ENCODE measurements around the gene GRM2.

Gene GRM2

GRCh38 chr3:51706021-51706485 is 815 bp upstream of the GRM2 start:
- DNase-seq (ENCODE audit: low read depth), result no peak

GRCh38 chr3:51708216-51708845 is 1.5 kb downstream of the GRM2 start:
- no peak for DNase-seq (ENCODE audit: low read depth)

GRCh38 chr3:51709004-51709420 is 2.1 kb downstream of the GRM2 start:
- DNase-seq (ENCODE audit: low read depth), result no peak

GRCh38 chr3:51709675-51710074 is 2.8 kb downstream of the GRM2 start:
- no peak for DNase-seq (ENCODE audit: low read depth)

GRCh38 chr3:51710631-51711351 is 3.9 kb downstream of the GRM2 start:
- DNase-seq (ENCODE audit: low read depth), result no peak

GRCh38 chr3:51711352-51712037 is 4.6 kb downstream of the GRM2 start:
- no peak for DNase-seq (ENCODE audit: low read depth)

- no peak for DNase-seq (ENCODE audit: low read depth)
Measured at GRCh38 chr3:51712038-51712420, 5.2 kb downstream of the GRM2 start.

GRCh38 chr3:51712511-51712931 is 5.7 kb downstream of the GRM2 start:
- DNase-seq (ENCODE audit: low read depth), result no peak

- DNase-seq (ENCODE audit: low read depth), result no peak
Measured at GRCh38 chr3:51712963-51713362, 6.1 kb downstream of the GRM2 start.

- DNase-seq (ENCODE audit: low read depth), result no peak
Measured at GRCh38 chr3:51715231-51715976, 8.5 kb downstream of the GRM2 start.

- no peak for DNase-seq (ENCODE audit: low read depth)
Measured at GRCh38 chr3:51715977-51716294, 9.1 kb downstream of the GRM2 start.

GRCh38 chr3:51716805-51717204 is 9.9 kb downstream of the GRM2 start:
- DNase-seq (ENCODE audit: low read depth), result no peak

- no peak for DNase-seq (ENCODE audit: low read depth)
Measured at GRCh38 chr3:51717446-51717845, 10.6 kb downstream of the GRM2 start.

GRCh38 chr3:51717947-51718346 is 11.1 kb downstream of the GRM2 start:
- DNase-seq (ENCODE audit: low read depth), result no peak

GRCh38 chr3:51718547-51719409 is 11.9 kb downstream of the GRM2 start:
- DNase-seq (ENCODE audit: low read depth), result no peak

GRCh38 chr3:51719410-51720025 is 12.7 kb downstream of the GRM2 start:
- DNase-seq (ENCODE audit: low read depth), result no peak

- no peak for DNase-seq (ENCODE audit: low read depth)
Measured at GRCh38 chr3:51720292-51721061, 13.6 kb downstream of the GRM2 start.

- no peak for DNase-seq (ENCODE audit: low read depth)
Measured at GRCh38 chr3:51721062-51721745, 14.3 kb downstream of the GRM2 start.

- DNase-seq (ENCODE audit: low read depth), result no peak
Measured at GRCh38 chr3:51722362-51722761, 15.5 kb downstream of the GRM2 start.

GRCh38 chr3:51727500-51727899 is 20.6 kb downstream of the GRM2 start:
- DNase-seq (ENCODE audit: low read depth), result no peak

Measured in non-pigmented ciliary epithelial cell (primary cell).